Loucy (cell line): ENCODE data around the gene CBX4.
A peak's percentile ranks its signal among the peaks of the same experiment; 100 is the strongest.

Experiments used
- H2AFZ ChIP-seq: fragments of 200-600 bp; sonication (generic); 2 replicates; pipeline ENCODE4 v1.6.0; 2016; ENCODE audit warnings: antibody characterized with exemption, mild to moderate bottlenecking, low read length, moderate library complexity
- H3F3A ChIP-seq: fragments of 200-600 bp; 2 replicates; pipeline ENCODE4 v1.6.0; 2016; ENCODE audit warnings: antibody characterized with exemption, low read depth, mild to moderate bottlenecking
- H3K27me3 ChIP-seq: fragments of 200-600 bp; sonication (generic); 2 replicates; pipeline ENCODE4 v1.6.1; 2014; ENCODE audit warnings: low read length, mild to moderate bottlenecking; ENCODE audit not compliant: insufficient read depth, poor library complexity, severe bottlenecking
- H3K36me3 ChIP-seq: fragments of 200-600 bp; sonication (generic); 2 replicates; pipeline ENCODE4 v1.6.1; 2016; ENCODE audit warnings: low read length; ENCODE audit not compliant: insufficient read depth
- H3K4me1 ChIP-seq: fragments of 200-600 bp; sonication (generic); 2 replicates; pipeline ENCODE4 v1.5.1; 2014; ENCODE audit warnings: low read length, mild to moderate bottlenecking; ENCODE audit not compliant: insufficient read depth, poor library complexity, severe bottlenecking
- H3K4me2 ChIP-seq: fragments of 200-600 bp; sonication (generic); 2 replicates; pipeline ENCODE4 v1.6.0; 2014; ENCODE audit warnings: antibody characterized with exemption, low read length, low read depth, mild to moderate bottlenecking; ENCODE audit not compliant: poor library complexity, severe bottlenecking
- H3K4me3 ChIP-seq: fragments of 200-600 bp; sonication (generic); 2 replicates; pipeline ENCODE4 v1.5.1; 2014; ENCODE audit warnings: low read length, mild to moderate bottlenecking, mixed read lengths; ENCODE audit not compliant: poor library complexity, severe bottlenecking
- H3K79me2 ChIP-seq: fragments of 200-600 bp; sonication (generic); 2 replicates; pipeline ENCODE4 v1.6.1; 2014; ENCODE audit warnings: low read length; ENCODE audit not compliant: insufficient read depth
- H3K9ac ChIP-seq: fragments of 200-600 bp; sonication (generic); 2 replicates; pipeline ENCODE4 v1.6.0; 2014; ENCODE audit warnings: mild to moderate bottlenecking, low read depth, low read length, moderate library complexity; ENCODE audit not compliant: poor library complexity, severe bottlenecking
- H3K9me2 ChIP-seq: fragments of 200-600 bp; sonication (generic); replicated peaks from 2 replicates; pipeline ENCODE4 v1.6.1; 2016; ENCODE audit warnings: low read depth, low read length, mixed read lengths
- H3K9me3 ChIP-seq: fragments of 200-600 bp; sonication (generic); 2 replicates; pipeline ENCODE4 v1.6.1; 2014; ENCODE audit warnings: mild to moderate bottlenecking, antibody characterized with exemption, low read length, low read depth; ENCODE audit not compliant: insufficient read depth
- H4K20me1 ChIP-seq: fragments of 200-600 bp; sonication (generic); 2 replicates; pipeline ENCODE4 v1.6.0; 2014; ENCODE audit warnings: antibody characterized with exemption, low read length, mild to moderate bottlenecking; ENCODE audit not compliant: insufficient read depth, poor library complexity, severe bottlenecking
- CTCF ChIP-seq: fragments of 200-600 bp; sonication (generic); conservative IDR thresholded peaks from 2 replicates; pipeline ENCODE4 v1.5.1; 2014; ENCODE audit warnings: mild to moderate bottlenecking, antibody characterized with exemption, low read length
- EZH2phosphoT487 ChIP-seq: fragments of 200-600 bp; IDR thresholded peaks from 2 replicates; pipeline ENCODE4 v1.6.1; 2018; ENCODE audit warnings: antibody characterized with exemption, mild to moderate bottlenecking, moderate library complexity, borderline replicate concordance

Gene CBX4

GRCh38 chr17:79843816-79844800 is 4.9 kb upstream of the CBX4 start:
- H3K27me3 ChIP-seq: no peaks in the 10 kb centered on the region
- no peaks in the 10 kb centered on the region for H3K36me3 ChIP-seq
- H4K20me1 ChIP-seq: no peaks in the 10 kb centered on the region
- TF ChIP-seq EZH2phosphoT487 (no peak), CTCF (no peak)
- H3K4me1 ChIP-seq: peaks cover 39% of the 10 kb centered on the region
- peak overlapping the region; percentile 94 for H3K9ac ChIP-seq
- H3F3A ChIP-seq: no peaks in the 10 kb centered on the region
- H3K9me3 ChIP-seq: no peaks in the 10 kb centered on the region
- peak overlapping the region; percentile 77 for H2AFZ ChIP-seq
- H3K4me3 ChIP-seq: peak overlapping the region; percentile 74
- H3K79me2 ChIP-seq: peaks cover 21% of the 10 kb centered on the region
- H3K4me2 ChIP-seq: peak overlapping the region; percentile 99
- H3K9me2 ChIP-seq: no peaks in the 10 kb centered on the region

GRCh38 chr17:79843474-79843815 is 4.2 kb upstream of the CBX4 start:
- H3K9ac ChIP-seq: peak overlapping the region; percentile 94
- H3K27me3 ChIP-seq: no peaks in the 10 kb centered on the region
- H3K4me3 ChIP-seq: peak overlapping the region; percentile 74

More at GRCh38 chr17:79843474-79843815, 4.2 kb upstream of the CBX4 start:
- H3K4me2 ChIP-seq: peak overlapping the region; percentile 99
- peaks cover 26% of the 10 kb centered on the region for H3K79me2 ChIP-seq
- TF ChIP-seq EZH2phosphoT487 (no peak), CTCF (no peak)
- peaks cover 39% of the 10 kb centered on the region for H3K4me1 ChIP-seq
- no peaks in the 10 kb centered on the region for H3K9me3 ChIP-seq
- H3F3A ChIP-seq: no peaks in the 10 kb centered on the region
- no peaks in the 10 kb centered on the region for H3K36me3 ChIP-seq
- H4K20me1 ChIP-seq: peaks cover 2% of the 10 kb centered on the region
- no peaks in the 10 kb centered on the region for H3K9me2 ChIP-seq
- H2AFZ ChIP-seq: peak overlapping the region; percentile 77
